ENCODE data around the gene ACAP3.

- TF ChIP-seq USF1 (CRISPR knock-in tag; IDR thresholded peaks at IDR 0.05) (no peak), MAX (CRISPR knock-in tag; IDR thresholded peaks at IDR 0.05) (peak; percentile 51; the same call in 1 of the 2 replicates), TEAD1 (CRISPR knock-in tag; IDR thresholded peaks at IDR 0.05) (peak; percentile 57; the same call in 1 of the 2 replicates), NR2C2 (CRISPR knock-in tag; IDR thresholded peaks at IDR 0.05) (no peak), ZBTB43 (CRISPR knock-in tag; IDR thresholded peaks at IDR 0.05) (no peak), CTCF (IDR thresholded peaks at IDR 0.05) (no peak)
Observed at GRCh38 chr1:1298861-1299685, 8.7 kb downstream of the ACAP3 start.

Data from WTC11 (cell line).